ENCODE data around the gene CTNNA2.

Gene CTNNA2

GRCh38 chr2:80517316-80517715 lies 1004.5 kb downstream of the CTNNA2 start:
- Histone ChIP-seq H3K27me3 (ENCODE audit: control insufficient read depth in 5 of 5, insufficient read depth in 4 of 5, low read length in 5 of 5) (no peaks in the 10 kb centered on the region), H3K27ac (ENCODE audit: low read depth, low read length) (no peak overlapping the region)

GRCh38 chr2:80519121-80519643 lies 1006.3 kb downstream of the CTNNA2 start:
- no peaks in the 10 kb centered on the region for H3K4me1 ChIP-seq (ENCODE audit: control insufficient read depth in 5 of 5, insufficient read depth in 5 of 5, low read length in 5 of 5)
- H3K27me3 ChIP-seq (ENCODE audit: control insufficient read depth in 5 of 5, insufficient read depth in 4 of 5, low read length in 5 of 5) = no peaks in the 10 kb centered on the region
- peaks cover 0 to under 1% (median 0%) of the 10 kb centered on the region in 5 donors for H3K9me3 ChIP-seq (ENCODE audit: control insufficient read depth in 5 of 5, low read length in 5 of 5)
- H3K9ac ChIP-seq (ENCODE audit: low read length in 5 of 5) = no peak overlapping the region
- H3K36me3 ChIP-seq (ENCODE audit: control insufficient read depth in 5 of 5, insufficient read depth in 5 of 5, low read length in 5 of 5) = no peaks in the 10 kb centered on the region
- H3K27ac ChIP-seq (ENCODE audit: low read depth, low read length) = no peak overlapping the region
- H3K4me3 ChIP-seq (ENCODE audit: low read depth in 1 of 5, low read length in 5 of 5) = no peak overlapping the region

More at GRCh38 chr2:80517316-80517715, 1004.5 kb downstream of the CTNNA2 start:
- Histone ChIP-seq H3K9ac (ENCODE audit: low read length in 5 of 5) (no peak overlapping the region), H3K36me3 (ENCODE audit: control insufficient read depth in 5 of 5, insufficient read depth in 5 of 5, low read length in 5 of 5) (no peaks in the 10 kb centered on the region), H3K9me3 (ENCODE audit: control insufficient read depth in 5 of 5, low read length in 5 of 5) (peaks cover 0 to 2% (median 0%) of the 10 kb centered on the region in 5 donors), H3K4me3 (ENCODE audit: low read depth in 1 of 5, low read length in 5 of 5) (no peak overlapping the region), H3K4me1 (ENCODE audit: control insufficient read depth in 5 of 5, insufficient read depth in 5 of 5, low read length in 5 of 5) (no peaks in the 10 kb centered on the region)

GRCh38 chr2:80519699-80520291 lies 1006.9 kb downstream of the CTNNA2 start:
- H3K9me3 ChIP-seq (ENCODE audit: control insufficient read depth in 5 of 5, low read length in 5 of 5) = no peaks in the 10 kb centered on the region
- no peak overlapping the region for H3K9ac ChIP-seq (ENCODE audit: low read length in 5 of 5)
- H3K27me3 ChIP-seq (ENCODE audit: control insufficient read depth in 5 of 5, insufficient read depth in 4 of 5, low read length in 5 of 5) = no peaks in the 10 kb centered on the region
- H3K27ac ChIP-seq (ENCODE audit: low read depth, low read length) = no peak overlapping the region
- no peaks in the 10 kb centered on the region for H3K4me1 ChIP-seq (ENCODE audit: control insufficient read depth in 5 of 5, insufficient read depth in 5 of 5, low read length in 5 of 5)
- H3K4me3 ChIP-seq (ENCODE audit: low read depth in 1 of 5, low read length in 5 of 5) = no peak overlapping the region
- H3K36me3 ChIP-seq (ENCODE audit: control insufficient read depth in 5 of 5, insufficient read depth in 5 of 5, low read length in 5 of 5) = no peaks in the 10 kb centered on the region

GRCh38 chr2:80525152-80525551 lies 1012.3 kb downstream of the CTNNA2 start:
- Histone ChIP-seq H3K9me3 (ENCODE audit: control insufficient read depth in 5 of 5, low read length in 5 of 5) (no peaks in the 10 kb centered on the region), H3K27ac (ENCODE audit: low read depth, low read length) (no peak overlapping the region), H3K27me3 (ENCODE audit: control insufficient read depth in 5 of 5, insufficient read depth in 4 of 5, low read length in 5 of 5) (no peaks in the 10 kb centered on the region), H3K4me3 (ENCODE audit: low read depth in 1 of 5, low read length in 5 of 5) (no peak overlapping the region), H3K4me1 (ENCODE audit: control insufficient read depth in 5 of 5, insufficient read depth in 5 of 5, low read length in 5 of 5) (no peaks in the 10 kb centered on the region), H3K9ac (ENCODE audit: low read length in 5 of 5) (no peak overlapping the region), H3K36me3 (ENCODE audit: control insufficient read depth in 5 of 5, insufficient read depth in 5 of 5, low read length in 5 of 5) (no peaks in the 10 kb centered on the region)

GRCh38 chr2:80527119-80527518 lies 1014.3 kb downstream of the CTNNA2 start:
- Histone ChIP-seq H3K9me3 (ENCODE audit: control insufficient read depth in 5 of 5, low read length in 5 of 5) (no peaks in the 10 kb centered on the region), H3K27me3 (ENCODE audit: control insufficient read depth in 5 of 5, insufficient read depth in 4 of 5, low read length in 5 of 5) (no peaks in the 10 kb centered on the region), H3K9ac (ENCODE audit: low read length in 5 of 5) (no peak overlapping the region), H3K4me1 (ENCODE audit: control insufficient read depth in 5 of 5, insufficient read depth in 5 of 5, low read length in 5 of 5) (no peaks in the 10 kb centered on the region), H3K4me3 (ENCODE audit: low read depth in 1 of 5, low read length in 5 of 5) (no peak overlapping the region), H3K27ac (ENCODE audit: low read depth, low read length) (no peak overlapping the region), H3K36me3 (ENCODE audit: control insufficient read depth in 5 of 5, insufficient read depth in 5 of 5, low read length in 5 of 5) (no peaks in the 10 kb centered on the region)

- no peak overlapping the region for H3K9ac ChIP-seq (ENCODE audit: low read length in 5 of 5)
- H3K4me3 ChIP-seq (ENCODE audit: low read depth in 1 of 5, low read length in 5 of 5) = no peak overlapping the region
- no peaks in the 10 kb centered on the region for H3K36me3 ChIP-seq (ENCODE audit: control insufficient read depth in 5 of 5, insufficient read depth in 5 of 5, low read length in 5 of 5)
- H3K27ac ChIP-seq (ENCODE audit: low read depth, low read length) = no peak overlapping the region
- H3K9me3 ChIP-seq (ENCODE audit: control insufficient read depth in 5 of 5, low read length in 5 of 5) = no peaks in the 10 kb centered on the region
- H3K27me3 ChIP-seq (ENCODE audit: control insufficient read depth in 5 of 5, insufficient read depth in 4 of 5, low read length in 5 of 5) = no peaks in the 10 kb centered on the region
- H3K4me1 ChIP-seq (ENCODE audit: control insufficient read depth in 5 of 5, insufficient read depth in 5 of 5, low read length in 5 of 5) = no peaks in the 10 kb centered on the region
Measured at GRCh38 chr2:80529466-80530165, 1016.8 kb downstream of the CTNNA2 start.

- H3K27me3 ChIP-seq (ENCODE audit: control insufficient read depth in 5 of 5, insufficient read depth in 4 of 5, low read length in 5 of 5) = no peaks in the 10 kb centered on the region
- H3K4me1 ChIP-seq (ENCODE audit: control insufficient read depth in 5 of 5, insufficient read depth in 5 of 5, low read length in 5 of 5) = no peaks in the 10 kb centered on the region
- no peak overlapping the region for H3K27ac ChIP-seq (ENCODE audit: low read depth, low read length)
- no peak overlapping the region for H3K4me3 ChIP-seq (ENCODE audit: low read depth in 1 of 5, low read length in 5 of 5)
- H3K36me3 ChIP-seq (ENCODE audit: control insufficient read depth in 5 of 5, insufficient read depth in 5 of 5, low read length in 5 of 5) = no peaks in the 10 kb centered on the region
- no peaks in the 10 kb centered on the region for H3K9me3 ChIP-seq (ENCODE audit: control insufficient read depth in 5 of 5, low read length in 5 of 5)
- H3K9ac ChIP-seq (ENCODE audit: low read length in 5 of 5) = no peak overlapping the region
Measured at GRCh38 chr2:80530442-80531064, 1017.7 kb downstream of the CTNNA2 start.

GRCh38 chr2:80531319-80531718 lies 1018.5 kb downstream of the CTNNA2 start:
- Histone ChIP-seq H3K27me3 (ENCODE audit: control insufficient read depth in 5 of 5, insufficient read depth in 4 of 5, low read length in 5 of 5) (no peaks in the 10 kb centered on the region), H3K36me3 (ENCODE audit: control insufficient read depth in 5 of 5, insufficient read depth in 5 of 5, low read length in 5 of 5) (no peaks in the 10 kb centered on the region), H3K9ac (ENCODE audit: low read length in 5 of 5) (no peak overlapping the region), H3K4me3 (ENCODE audit: low read depth in 1 of 5, low read length in 5 of 5) (no peak overlapping the region), H3K9me3 (ENCODE audit: control insufficient read depth in 5 of 5, low read length in 5 of 5) (no peaks in the 10 kb centered on the region), H3K27ac (ENCODE audit: low read depth, low read length) (no peak overlapping the region), H3K4me1 (ENCODE audit: control insufficient read depth in 5 of 5, insufficient read depth in 5 of 5, low read length in 5 of 5) (no peaks in the 10 kb centered on the region)

- H3K4me1 ChIP-seq (ENCODE audit: control insufficient read depth in 5 of 5, insufficient read depth in 5 of 5, low read length in 5 of 5) = no peaks in the 10 kb centered on the region
- no peaks in the 10 kb centered on the region for H3K36me3 ChIP-seq (ENCODE audit: control insufficient read depth in 5 of 5, insufficient read depth in 5 of 5, low read length in 5 of 5)
- no peaks in the 10 kb centered on the region for H3K27me3 ChIP-seq (ENCODE audit: control insufficient read depth in 5 of 5, insufficient read depth in 4 of 5, low read length in 5 of 5)
Measured at GRCh38 chr2:80545420-80546210, 1032.8 kb downstream of the CTNNA2 start.

More at GRCh38 chr2:80545420-80546210, 1032.8 kb downstream of the CTNNA2 start:
- no peak overlapping the region for H3K27ac ChIP-seq (ENCODE audit: low read depth, low read length)
- peaks cover 0 to 2% (median 0%) of the 10 kb centered on the region in 5 donors for H3K9me3 ChIP-seq (ENCODE audit: control insufficient read depth in 5 of 5, low read length in 5 of 5)
- H3K9ac ChIP-seq (ENCODE audit: low read length in 5 of 5) = no peak overlapping the region
- H3K4me3 ChIP-seq (ENCODE audit: low read depth in 1 of 5, low read length in 5 of 5) = no peak overlapping the region
